ENCODE data around the gene MLN.

The MLN gene

DNA sequence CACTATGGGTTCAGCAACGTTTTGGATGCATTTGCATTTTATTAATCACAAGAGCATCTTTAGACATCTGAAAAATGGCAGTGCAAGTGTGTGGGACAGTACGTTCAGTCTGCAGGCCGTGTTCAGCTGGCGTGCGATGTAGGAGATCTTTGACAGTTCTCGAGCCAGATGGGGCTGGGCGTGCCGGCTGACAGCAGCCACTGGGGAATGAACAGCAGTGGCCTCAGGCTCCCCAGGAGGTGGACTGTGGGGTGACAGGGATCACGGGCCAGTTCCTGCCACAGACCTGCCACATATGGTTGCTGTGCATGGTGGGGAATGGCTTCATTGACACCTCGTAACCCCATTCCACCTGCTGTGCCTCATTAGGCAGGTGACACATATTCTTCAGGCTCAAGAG is 16.4 kb upstream of the MLN start:
- no peak for DNase-seq (ENCODE audit: low read depth)
- no peak for TF ChIP-seq CTCF (conservative IDR thresholded peaks at IDR 0.05; ENCODE audit: low read depth, low read length)
- H3K4me3 ChIP-seq (ENCODE audit: low read depth, low read length): no peak overlapping the region

- no peak overlapping the region for H3K4me3 ChIP-seq (ENCODE audit: low read depth, low read length)
- no peak for DNase-seq (ENCODE audit: low read depth)
- TF ChIP-seq CTCF (conservative IDR thresholded peaks at IDR 0.05; ENCODE audit: low read depth, low read length): no peak
Measured at GRCh38 chr6:33819021-33819420, 15.2 kb upstream of the MLN start.

- no peak for DNase-seq (ENCODE audit: low read depth)
- H3K4me3 ChIP-seq (ENCODE audit: low read depth, low read length): no peak overlapping the region
- no peak for TF ChIP-seq CTCF (conservative IDR thresholded peaks at IDR 0.05; ENCODE audit: low read depth, low read length)
Measured at GRCh38 chr6:33818293-33818692, 14.5 kb upstream of the MLN start.

DNA sequence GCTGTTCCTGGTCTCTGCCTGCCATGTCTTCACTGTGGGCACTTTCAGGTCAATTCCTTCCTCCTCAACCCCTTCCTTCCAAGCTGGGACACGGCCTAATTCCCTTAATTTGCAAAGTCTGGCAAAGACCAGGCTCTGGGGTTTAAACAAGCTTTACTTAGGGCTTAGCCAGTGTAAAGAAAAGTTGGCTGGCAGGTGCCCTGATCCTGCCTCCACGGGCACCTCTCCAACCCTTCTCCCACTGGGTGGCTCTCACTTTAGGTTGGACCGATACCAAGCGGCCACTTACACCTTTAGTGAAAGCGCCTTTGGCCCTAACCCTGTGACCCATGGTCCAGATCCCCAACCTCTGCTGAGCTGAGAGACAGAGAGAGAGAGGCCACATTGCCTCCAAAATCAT is 13.7 kb upstream of the MLN start:
- DNase-seq (ENCODE audit: low read depth): no peak
- no peak overlapping the region for H3K4me3 ChIP-seq (ENCODE audit: low read depth, low read length)
- no peak for TF ChIP-seq CTCF (conservative IDR thresholded peaks at IDR 0.05; ENCODE audit: low read depth, low read length)

- no peak overlapping the region for H3K4me3 ChIP-seq (ENCODE audit: low read depth, low read length)
- TF ChIP-seq CTCF (conservative IDR thresholded peaks at IDR 0.05; ENCODE audit: low read depth, low read length): no peak
- no peak for DNase-seq (ENCODE audit: low read depth)
Measured at GRCh38 chr6:33816911-33817310, 13.1 kb upstream of the MLN start.

DNA sequence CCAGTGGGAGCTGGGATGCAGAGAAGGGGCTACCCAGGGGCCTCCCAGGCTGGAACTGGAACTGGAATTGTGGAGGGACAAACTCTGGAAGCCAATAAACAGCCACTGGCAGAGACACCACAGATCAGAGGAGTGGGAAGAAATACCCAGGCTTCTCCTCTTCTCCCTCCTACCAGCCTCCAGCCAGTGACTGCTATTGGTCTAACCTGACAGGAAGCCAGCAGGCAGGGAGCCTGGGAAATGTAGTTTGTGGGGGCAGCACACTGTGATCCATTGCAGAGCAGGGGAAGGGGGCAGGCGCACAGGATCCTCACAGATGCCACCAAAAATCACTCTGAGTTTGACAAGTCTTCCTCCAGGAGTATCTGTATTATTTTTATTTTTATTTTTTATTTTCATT is 12.1 kb upstream of the MLN start:
- DNase-seq (ENCODE audit: low read depth): peak; percentile 64
- TF ChIP-seq CTCF (conservative IDR thresholded peaks at IDR 0.05; ENCODE audit: low read depth, low read length): no peak
- no peak overlapping the region for H3K4me3 ChIP-seq (ENCODE audit: low read depth, low read length)

DNA sequence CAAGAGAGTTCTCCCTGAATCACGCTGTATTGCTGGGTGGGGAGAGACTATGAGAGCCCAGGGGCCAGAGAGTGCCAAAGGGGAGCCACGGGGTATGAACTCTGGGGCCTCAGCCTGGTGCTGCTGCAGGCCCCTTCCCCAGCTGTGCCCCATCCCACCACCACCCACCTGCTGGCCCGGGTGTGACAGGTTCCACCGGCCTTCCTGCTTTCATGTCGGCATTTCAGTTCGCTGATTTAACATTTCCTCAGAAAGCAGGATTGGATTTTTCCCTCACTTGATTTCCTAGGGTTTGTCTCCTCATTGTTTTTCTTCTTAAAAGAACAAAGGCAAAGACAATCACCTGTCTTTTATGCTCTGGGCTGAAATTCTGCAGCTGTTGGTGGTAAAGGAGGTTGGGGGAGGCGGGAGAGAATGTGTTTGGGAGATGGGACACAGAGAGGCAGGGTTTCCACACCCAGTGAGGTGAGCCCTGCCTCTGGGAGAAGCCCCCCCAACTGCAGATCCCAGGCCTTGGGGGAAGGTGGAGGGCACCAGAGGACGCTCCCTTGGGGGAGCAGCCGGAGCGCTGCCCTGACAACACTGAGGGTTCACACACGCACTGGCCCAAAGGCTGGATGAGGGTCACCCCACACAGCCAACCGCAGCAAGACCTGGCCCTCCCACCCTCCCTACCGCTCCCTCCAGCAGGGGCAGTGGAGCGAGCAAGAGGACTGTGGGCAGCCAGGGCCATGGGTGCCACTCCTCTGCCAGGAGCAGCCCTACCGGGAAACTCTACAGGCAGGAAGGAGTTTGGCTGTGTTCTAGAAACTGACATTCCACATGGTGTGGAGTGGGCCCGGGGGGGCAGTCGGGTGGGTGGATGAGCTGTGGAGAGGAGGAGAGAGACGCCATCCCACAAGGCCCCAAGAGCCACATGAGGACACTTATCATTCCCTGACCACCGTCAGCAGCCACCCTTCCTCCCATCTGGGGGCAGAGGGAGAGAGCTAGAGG is 10.5 kb upstream of the MLN start:
- no peak for DNase-seq (ENCODE audit: low read depth)
- no peak for TF ChIP-seq CTCF (conservative IDR thresholded peaks at IDR 0.05; ENCODE audit: low read depth, low read length)
- H3K4me3 ChIP-seq (ENCODE audit: low read depth, low read length): no peak overlapping the region

All from choroid plexus epithelial cell (primary cell).